ENCODE data around the gene TRAPPC6A. TPM values are rescaled to one million over a fixed set of nuclear protein-coding genes. Genes with fewer than 3 reads are reported as not detected.

The TRAPPC6A gene
- total RNA-seq, 1 experiment from 2014 or later = 59.7 TPM

GRCh38 chr19:45217193-45217956 lies 39.3 kb upstream of the TRAPPC6A start:
- ATAC-seq = no peak
- Mint-ChIP-seq H3K4me3 (peak overlapping the region; percentile 68), H3K27me3 (ENCODE audit: low read depth) (peaks cover 69% of the 10 kb centered on the region), H3K27ac (no peak overlapping the region), H3K4me1 (peaks cover 17% of the 10 kb centered on the region), H3K9me3 (no peaks in the 10 kb centered on the region), H3K36me3 (no peaks in the 10 kb centered on the region)
- DNase-seq (ENCODE audit: low spot score) = peak; percentile 32
- CTCF ChIA-PET = interaction anchor here (0.7 to 1.4 kb wide), 7 partner anchors 12 to 268 kb away, joined by 3 to 5 read pairs (median 3); partner anchors contain the start of gene BLOC1S3
- TF ChIP-seq, protein P1, sequence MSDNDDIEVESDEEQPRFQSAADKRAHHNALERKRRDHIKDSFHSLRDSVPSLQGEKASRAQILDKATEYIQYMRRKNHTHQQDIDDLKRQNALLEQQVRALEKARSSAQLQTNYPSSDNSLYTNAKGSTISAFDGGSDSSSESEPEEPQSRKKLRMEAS (CRISPR knock-in tag; IDR thresholded peaks at IDR 0.05) = peak; percentile 41; the same call in 1 of the 2 replicates
- TF ChIP-seq, protein P2, sequence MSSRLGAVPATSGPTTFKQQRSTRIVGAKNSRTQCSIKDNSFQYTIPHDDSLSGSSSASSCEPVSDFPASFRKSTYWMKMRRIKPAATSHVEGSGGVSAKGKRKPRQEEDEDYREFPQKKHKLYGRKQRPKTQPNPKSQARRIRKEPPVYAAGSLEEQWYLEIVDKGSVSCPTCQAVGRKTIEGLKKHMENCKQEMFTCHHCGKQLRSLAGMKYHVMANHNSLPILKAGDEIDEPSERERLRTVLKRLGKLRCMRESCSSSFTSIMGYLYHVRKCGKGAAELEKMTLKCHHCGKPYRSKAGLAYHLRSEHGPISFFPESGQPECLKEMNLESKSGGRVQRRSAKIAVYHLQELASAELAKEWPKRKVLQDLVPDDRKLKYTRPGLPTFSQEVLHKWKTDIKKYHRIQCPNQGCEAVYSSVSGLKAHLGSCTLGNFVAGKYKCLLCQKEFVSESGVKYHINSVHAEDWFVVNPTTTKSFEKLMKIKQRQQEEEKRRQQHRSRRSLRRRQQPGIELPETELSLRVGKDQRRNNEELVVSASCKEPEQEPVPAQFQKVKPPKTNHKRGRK (CRISPR knock-in tag; IDR thresholded peaks at IDR 0.05; ENCODE audit: borderline replicate concordance) = no peak
- POLR2A ChIA-PET = interaction anchor here (0.8 kb wide), 1 partner anchor 28 kb away, joined by 3 read pairs; the partner anchor contains the start of gene EXOC3L2

DNA sequence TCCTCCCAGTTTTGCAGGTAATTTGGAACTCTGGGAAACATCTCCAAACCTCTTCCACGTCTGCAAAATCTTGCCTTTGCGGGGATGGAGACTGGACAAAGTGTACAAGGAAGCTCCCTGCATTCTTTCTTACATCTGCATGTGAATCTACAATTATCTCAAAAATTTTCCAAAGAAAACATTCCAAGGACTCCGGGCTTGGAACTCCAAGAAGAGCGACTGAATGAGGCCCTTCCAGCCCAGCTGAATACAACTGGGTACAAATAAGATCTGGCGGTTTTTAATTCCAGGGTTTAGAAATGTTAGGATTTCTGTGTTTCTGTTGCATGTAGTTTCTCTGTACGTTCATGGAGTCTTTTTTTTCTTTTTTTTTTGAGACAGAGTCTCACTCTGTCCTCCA lies 38.6 kb upstream of the TRAPPC6A start:
- TF ChIP-seq SMAD4 (CRISPR knock-in tag; IDR thresholded peaks at IDR 0.05) = no peak
- TF ChIP-seq, protein P3, sequence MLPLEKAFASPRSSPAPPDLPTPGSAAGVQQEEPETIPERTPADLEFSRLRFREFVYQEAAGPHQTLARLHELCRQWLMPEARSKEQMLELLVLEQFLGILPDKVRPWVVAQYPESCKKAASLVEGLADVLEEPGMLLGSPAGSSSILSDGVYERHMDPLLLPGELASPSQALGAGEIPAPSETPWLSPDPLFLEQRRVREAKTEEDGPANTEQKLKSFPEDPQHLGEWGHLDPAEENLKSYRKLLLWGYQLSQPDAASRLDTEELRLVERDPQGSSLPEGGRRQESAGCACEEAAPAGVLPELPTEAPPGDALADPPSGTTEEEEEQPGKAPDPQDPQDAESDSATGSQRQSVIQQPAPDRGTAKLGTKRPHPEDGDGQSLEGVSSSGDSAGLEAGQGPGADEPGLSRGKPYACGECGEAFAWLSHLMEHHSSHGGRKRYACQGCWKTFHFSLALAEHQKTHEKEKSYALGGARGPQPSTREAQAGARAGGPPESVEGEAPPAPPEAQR (CRISPR knock-in tag; IDR thresholded peaks at IDR 0.05) = no peak
- H3K9me3 Mint-ChIP-seq = no peaks in the 10 kb centered on the region
- ATAC-seq (no peak), DNase-seq (ENCODE audit: low spot score) (no peak)
- POLR2A ChIA-PET = no interaction called here
- peaks cover 19% of the 10 kb centered on the region for H3K4me1 Mint-ChIP-seq
- H3K36me3 Mint-ChIP-seq = no peaks in the 10 kb centered on the region
- CTCF ChIA-PET = interaction anchor here (0.9 to 1.4 kb wide), 3 partner anchors 32 to 54 kb away, joined by 3 to 5 read pairs (median 4); partner anchors contain the start of gene BLOC1S3
- H3K27ac Mint-ChIP-seq = no peak overlapping the region
- peaks cover 66% of the 10 kb centered on the region for H3K27me3 Mint-ChIP-seq (ENCODE audit: low read depth)
- peak overlapping the region; percentile 68 for H3K4me3 Mint-ChIP-seq

DNA sequence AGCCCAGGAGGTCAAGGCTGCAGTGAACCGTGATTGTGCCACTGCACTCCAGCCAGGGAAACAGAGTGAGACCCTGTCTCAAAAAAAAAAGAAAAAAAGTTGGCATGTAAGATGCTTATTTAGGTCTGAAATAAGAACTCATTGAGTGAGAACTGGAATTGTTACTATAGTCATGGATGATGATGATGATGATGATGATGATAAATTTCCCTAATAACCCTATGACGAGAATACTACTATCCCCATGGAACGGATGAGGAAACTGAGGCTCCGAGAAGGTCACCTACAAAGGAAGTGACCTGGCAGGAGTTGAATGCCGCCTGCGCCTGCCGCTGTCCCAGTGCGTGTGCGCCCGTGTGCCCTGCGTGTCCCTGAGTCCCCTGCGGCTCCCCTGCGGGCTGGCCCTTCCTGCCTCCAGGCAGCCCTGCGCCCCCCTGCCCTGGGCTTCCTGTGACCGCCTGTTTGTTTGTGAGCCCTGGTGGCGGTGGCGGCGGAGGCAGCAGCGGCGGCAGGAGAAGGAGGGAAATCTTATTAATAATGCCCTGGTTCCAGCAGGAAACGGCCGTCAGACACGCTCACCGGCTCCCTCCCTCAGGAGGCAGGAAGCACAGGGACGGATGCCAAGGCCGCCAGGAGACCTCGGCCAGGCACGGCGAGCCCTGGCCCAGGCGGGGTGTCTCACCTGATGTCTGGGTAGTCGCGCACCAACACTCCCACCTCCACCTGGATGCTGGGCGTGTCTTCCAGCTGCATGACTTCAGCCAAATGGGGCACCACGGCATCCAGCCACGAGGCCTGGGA lies 37.6 kb upstream of the TRAPPC6A start:
- DNase-seq (ENCODE audit: low spot score) (peak; percentile 54), ATAC-seq (peak; percentile 56)
- no peaks in the 10 kb centered on the region for H3K9me3 Mint-ChIP-seq
- POLR2A ChIA-PET = no interaction called here
- peaks cover 23% of the 10 kb centered on the region for H3K4me1 Mint-ChIP-seq
- TF ChIP-seq, protein P1 (CRISPR knock-in tag; IDR thresholded peaks at IDR 0.05) = peak; percentile 41; the same call in 1 of the 2 replicates
- TF ChIP-seq, protein P4, sequence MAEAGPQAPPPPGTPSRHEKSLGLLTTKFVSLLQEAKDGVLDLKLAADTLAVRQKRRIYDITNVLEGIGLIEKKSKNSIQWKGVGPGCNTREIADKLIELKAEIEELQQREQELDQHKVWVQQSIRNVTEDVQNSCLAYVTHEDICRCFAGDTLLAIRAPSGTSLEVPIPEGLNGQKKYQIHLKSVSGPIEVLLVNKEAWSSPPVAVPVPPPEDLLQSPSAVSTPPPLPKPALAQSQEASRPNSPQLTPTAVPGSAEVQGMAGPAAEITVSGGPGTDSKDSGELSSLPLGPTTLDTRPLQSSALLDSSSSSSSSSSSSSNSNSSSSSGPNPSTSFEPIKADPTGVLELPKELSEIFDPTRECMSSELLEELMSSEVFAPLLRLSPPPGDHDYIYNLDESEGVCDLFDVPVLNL (CRISPR knock-in tag; IDR thresholded peaks at IDR 0.05; ENCODE audit: borderline replicate concordance, low read depth) = no peak
- TF ChIP-seq KAT7 (CRISPR knock-in tag; IDR thresholded peaks at IDR 0.05; ENCODE audit: borderline replicate concordance) = peak; percentile 86; the same call in 1 of the 2 replicates
- CTCF ChIA-PET = no interaction called here
- peak overlapping the region; percentile 75 for H3K4me3 Mint-ChIP-seq
- no peaks in the 10 kb centered on the region for H3K36me3 Mint-ChIP-seq
- H3K27ac Mint-ChIP-seq = no peak overlapping the region
- H3K27me3 Mint-ChIP-seq (ENCODE audit: low read depth) = peaks cover 62% of the 10 kb centered on the region

- ChIA-PET POLR2A (interaction anchor here (0.7 kb wide), 1 partner anchor 19 kb away, joined by 4 read pairs; no protein-coding TSS in a partner anchor), CTCF (interaction anchor here (1.0 to 2.0 kb wide), 4 partner anchors 25 to 51 kb away, joined by 3 to 4 read pairs (median 4); no protein-coding TSS in a partner anchor)
- H3K27me3 Mint-ChIP-seq (ENCODE audit: low read depth) = peaks cover 47% of the 10 kb centered on the region
- TF ChIP-seq, protein P5, sequence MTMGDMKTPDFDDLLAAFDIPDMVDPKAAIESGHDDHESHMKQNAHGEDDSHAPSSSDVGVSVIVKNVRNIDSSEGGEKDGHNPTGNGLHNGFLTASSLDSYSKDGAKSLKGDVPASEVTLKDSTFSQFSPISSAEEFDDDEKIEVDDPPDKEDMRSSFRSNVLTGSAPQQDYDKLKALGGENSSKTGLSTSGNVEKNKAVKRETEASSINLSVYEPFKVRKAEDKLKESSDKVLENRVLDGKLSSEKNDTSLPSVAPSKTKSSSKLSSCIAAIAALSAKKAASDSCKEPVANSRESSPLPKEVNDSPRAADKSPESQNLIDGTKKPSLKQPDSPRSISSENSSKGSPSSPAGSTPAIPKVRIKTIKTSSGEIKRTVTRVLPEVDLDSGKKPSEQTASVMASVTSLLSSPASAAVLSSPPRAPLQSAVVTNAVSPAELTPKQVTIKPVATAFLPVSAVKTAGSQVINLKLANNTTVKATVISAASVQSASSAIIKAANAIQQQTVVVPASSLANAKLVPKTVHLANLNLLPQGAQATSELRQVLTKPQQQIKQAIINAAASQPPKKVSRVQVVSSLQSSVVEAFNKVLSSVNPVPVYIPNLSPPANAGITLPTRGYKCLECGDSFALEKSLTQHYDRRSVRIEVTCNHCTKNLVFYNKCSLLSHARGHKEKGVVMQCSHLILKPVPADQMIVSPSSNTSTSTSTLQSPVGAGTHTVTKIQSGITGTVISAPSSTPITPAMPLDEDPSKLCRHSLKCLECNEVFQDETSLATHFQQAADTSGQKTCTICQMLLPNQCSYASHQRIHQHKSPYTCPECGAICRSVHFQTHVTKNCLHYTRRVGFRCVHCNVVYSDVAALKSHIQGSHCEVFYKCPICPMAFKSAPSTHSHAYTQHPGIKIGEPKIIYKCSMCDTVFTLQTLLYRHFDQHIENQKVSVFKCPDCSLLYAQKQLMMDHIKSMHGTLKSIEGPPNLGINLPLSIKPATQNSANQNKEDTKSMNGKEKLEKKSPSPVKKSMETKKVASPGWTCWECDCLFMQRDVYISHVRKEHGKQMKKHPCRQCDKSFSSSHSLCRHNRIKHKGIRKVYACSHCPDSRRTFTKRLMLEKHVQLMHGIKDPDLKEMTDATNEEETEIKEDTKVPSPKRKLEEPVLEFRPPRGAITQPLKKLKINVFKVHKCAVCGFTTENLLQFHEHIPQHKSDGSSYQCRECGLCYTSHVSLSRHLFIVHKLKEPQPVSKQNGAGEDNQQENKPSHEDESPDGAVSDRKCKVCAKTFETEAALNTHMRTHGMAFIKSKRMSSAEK (CRISPR knock-in tag; IDR thresholded peaks at IDR 0.05; ENCODE audit: borderline replicate concordance) = no peak
- no peak for ATAC-seq
- H3K27ac Mint-ChIP-seq = no peak overlapping the region
- H3K4me1 Mint-ChIP-seq = peaks cover 17% of the 10 kb centered on the region
- no peaks in the 10 kb centered on the region for H3K9me3 Mint-ChIP-seq
- no peak for DNase-seq (ENCODE audit: low spot score)
- H3K36me3 Mint-ChIP-seq = no peaks in the 10 kb centered on the region
- H3K4me3 Mint-ChIP-seq = no peak overlapping the region
Measured at GRCh38 chr19:45213031-45213430, 35.0 kb upstream of the TRAPPC6A start.
